ENCODE results near the gene ST3GAL5. TPM values are rescaled to one million over a fixed set of nuclear protein-coding genes. Genes with fewer than 3 reads are reported as not detected.

ST3GAL5 gene
- total and polyA plus RNA-seq, 12 donors: 2.0 to 11.8 (median 3.8) TPM

DNA sequence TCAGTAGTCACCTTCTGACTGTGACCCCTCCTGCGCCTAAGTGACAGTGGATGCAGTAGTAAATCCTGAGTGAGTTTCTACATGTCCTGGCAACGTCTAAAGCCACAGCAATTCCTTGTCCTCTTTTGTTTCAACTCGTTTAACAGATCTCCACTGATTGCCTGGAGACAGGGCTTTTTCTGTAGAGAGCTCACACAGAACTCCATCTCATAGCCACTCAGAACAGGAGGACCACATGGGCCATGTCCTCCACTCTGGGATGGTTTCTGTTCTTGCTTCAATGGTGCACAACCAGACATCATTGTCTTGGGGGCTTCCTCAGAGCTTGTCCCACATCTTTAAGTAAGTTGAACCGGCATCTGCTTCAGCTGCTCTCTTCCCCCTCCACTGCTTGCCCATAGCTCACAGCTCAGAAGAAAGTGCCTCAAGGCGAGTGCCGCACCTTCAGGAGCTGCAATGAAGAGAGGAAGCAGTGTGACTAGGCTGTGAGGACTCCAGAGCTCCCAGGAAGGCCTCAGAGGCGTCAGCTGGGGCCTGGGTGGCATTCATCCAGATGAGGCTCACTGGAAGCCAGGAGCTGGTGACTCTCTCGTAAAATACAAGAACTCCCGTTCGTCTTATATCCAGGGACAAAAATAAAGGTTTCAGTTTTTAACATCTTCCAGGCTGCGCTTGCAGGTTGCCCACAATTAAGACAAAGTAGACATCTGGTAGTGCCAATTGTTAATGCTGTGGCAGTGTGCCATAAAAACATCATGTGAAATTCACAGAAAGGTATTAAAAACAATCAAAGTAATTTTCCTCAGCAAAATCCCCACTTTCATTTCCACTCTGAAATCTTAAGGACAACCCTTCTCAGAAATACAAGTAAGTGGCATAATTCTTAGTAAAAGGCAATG lies 37.3 kb downstream of the ST3GAL5 start:
- H3K4me1 ChIP-seq: peaks cover 0 to 39% (median 14%) of the 10 kb centered on the region in 9 donors
- TF ChIP-seq, protein P1, sequence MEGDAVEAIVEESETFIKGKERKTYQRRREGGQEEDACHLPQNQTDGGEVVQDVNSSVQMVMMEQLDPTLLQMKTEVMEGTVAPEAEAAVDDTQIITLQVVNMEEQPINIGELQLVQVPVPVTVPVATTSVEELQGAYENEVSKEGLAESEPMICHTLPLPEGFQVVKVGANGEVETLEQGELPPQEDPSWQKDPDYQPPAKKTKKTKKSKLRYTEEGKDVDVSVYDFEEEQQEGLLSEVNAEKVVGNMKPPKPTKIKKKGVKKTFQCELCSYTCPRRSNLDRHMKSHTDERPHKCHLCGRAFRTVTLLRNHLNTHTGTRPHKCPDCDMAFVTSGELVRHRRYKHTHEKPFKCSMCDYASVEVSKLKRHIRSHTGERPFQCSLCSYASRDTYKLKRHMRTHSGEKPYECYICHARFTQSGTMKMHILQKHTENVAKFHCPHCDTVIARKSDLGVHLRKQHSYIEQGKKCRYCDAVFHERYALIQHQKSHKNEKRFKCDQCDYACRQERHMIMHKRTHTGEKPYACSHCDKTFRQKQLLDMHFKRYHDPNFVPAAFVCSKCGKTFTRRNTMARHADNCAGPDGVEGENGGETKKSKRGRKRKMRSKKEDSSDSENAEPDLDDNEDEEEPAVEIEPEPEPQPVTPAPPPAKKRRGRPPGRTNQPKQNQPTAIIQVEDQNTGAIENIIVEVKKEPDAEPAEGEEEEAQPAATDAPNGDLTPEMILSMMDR (IDR thresholded peaks at IDR 0.05): no peak
- H3K36me3 ChIP-seq: peaks cover 0 to 47% (median 0%) of the 10 kb centered on the region in 9 donors
- WGBS, 2 donors: 78 to 82% methylated on average over 11 of the region's 11 CpGs
- no peaks in the 10 kb centered on the region for H3K9me3 ChIP-seq
- intact Hi-C loops (cut with DNase I): no loop called here
- peak overlapping the region in 1 of 10 donors; percentile 28 for H3K4me3 ChIP-seq
- peak in 3 of 8 donors; percentile 27 to 59 (median 34) for ATAC-seq
- H3K27ac ChIP-seq: peak overlapping the region in 1 of 10 donors; percentile 87
- DNase-seq: peak in 1 of 2 donors; percentile 29
- H3K27me3 ChIP-seq: no peaks in the 10 kb centered on the region

DNA sequence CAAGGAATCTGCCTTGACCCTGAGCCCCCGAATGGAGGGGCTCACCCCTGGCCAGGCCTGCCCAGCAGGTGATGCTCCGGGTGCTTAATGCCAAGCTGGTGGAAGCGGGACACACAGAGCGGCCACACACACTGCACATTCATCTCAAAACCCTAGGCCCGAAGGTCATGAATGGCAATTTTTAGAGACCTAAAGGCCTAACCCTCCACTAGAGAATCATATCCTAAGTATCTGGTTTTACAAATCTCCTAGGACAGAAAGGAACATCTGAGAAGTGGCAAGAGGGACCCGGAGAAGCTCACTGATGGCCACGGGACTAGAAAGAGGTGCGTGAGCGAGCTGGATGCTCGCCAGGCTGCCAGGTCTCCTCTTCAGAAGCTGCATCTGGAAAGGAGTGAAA lies 38.3 kb downstream of the ST3GAL5 start:
- intact Hi-C loops (cut with DNase I): no loop called here
- 93 to 96% methylated on average over 10 of the region's 10 CpGs for WGBS, 2 donors
- TF ChIP-seq, protein P1 (IDR thresholded peaks at IDR 0.05): no peak
- no peak for DNase-seq
- H3K27me3 ChIP-seq: no peaks in the 10 kb centered on the region
- H3K27ac ChIP-seq: peak overlapping the region in 1 of 10 donors; percentile 87
- no peaks in the 10 kb centered on the region for H3K9me3 ChIP-seq
- H3K36me3 ChIP-seq: peaks cover 0 to 57% (median 0%) of the 10 kb centered on the region in 9 donors
- no peak for ATAC-seq
- H3K4me3 ChIP-seq: no peak overlapping the region
- H3K4me1 ChIP-seq: peaks cover 0 to 39% (median 14%) of the 10 kb centered on the region in 9 donors

DNA sequence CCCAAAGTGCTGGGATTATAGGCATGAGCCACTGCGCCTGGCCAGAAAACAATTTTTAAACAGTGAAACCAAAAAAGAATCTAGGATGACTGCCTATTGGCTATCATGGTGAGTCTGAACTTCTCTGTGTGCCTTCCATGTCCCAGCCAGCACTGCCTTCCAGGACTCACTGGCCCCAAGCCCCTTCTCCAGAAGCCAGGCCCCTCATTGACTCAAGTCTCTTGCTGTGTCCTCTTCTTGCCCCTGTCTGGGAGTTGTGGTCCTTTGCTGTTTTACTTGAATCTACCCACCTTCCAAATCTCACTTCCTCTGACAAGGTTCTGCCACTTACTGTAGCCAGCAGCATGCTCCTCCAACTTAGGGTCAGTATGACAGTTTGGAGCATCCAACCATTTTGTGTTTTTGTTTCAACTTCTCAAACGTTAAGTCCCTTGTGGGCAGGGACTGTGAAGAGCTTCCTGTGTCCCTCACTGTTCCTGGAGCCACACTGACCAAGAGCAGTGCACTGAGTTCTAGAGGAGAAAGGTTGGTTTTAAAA lies 41.7 kb downstream of the ST3GAL5 start:
- no peaks in the 10 kb centered on the region for H3K27me3 ChIP-seq
- H3K9me3 ChIP-seq: peaks cover 0 to 5% (median 0%) of the 10 kb centered on the region in 11 donors
- 63 to 71% methylated on average over 2 of the region's 2 CpGs for WGBS, 2 donors
- TF ChIP-seq, protein P1 (IDR thresholded peaks at IDR 0.05): no peak
- no peak overlapping the region for H3K27ac ChIP-seq
- H3K4me3 ChIP-seq: no peak overlapping the region
- peaks cover 0 to 81% (median 3%) of the 10 kb centered on the region in 9 donors for H3K36me3 ChIP-seq
- DNase-seq (no peak), ATAC-seq (no peak)
- intact Hi-C loops (cut with DNase I): no loop called here
- H3K4me1 ChIP-seq: peaks cover 0 to 10% (median 0%) of the 10 kb centered on the region in 9 donors

DNA sequence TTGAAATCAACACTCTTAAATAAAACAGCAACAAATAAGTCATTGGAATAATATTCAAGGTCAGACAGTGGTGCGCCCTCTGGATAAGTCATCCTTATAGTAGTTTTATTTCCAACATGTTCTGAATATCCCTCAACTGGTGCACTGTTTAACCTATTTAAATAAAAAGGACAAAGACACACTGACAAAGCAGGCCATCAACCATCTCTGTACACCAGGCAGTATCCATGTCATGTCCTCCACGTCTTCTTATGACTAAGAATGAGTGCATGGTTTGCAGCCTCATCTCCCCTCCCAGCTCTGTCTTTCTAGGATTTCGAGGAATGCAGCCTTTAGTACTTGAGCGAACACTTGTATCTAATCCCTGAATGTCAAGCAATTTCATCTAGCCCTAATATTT lies 42.4 kb downstream of the ST3GAL5 start:
- H3K36me3 ChIP-seq: peaks cover 0 to 81% (median 3%) of the 10 kb centered on the region in 9 donors

More for the DNA sequence above, 42.4 kb downstream of the ST3GAL5 start:
- no peak overlapping the region for H3K27ac ChIP-seq
- TF ChIP-seq, protein P1 (IDR thresholded peaks at IDR 0.05): no peak
- peaks cover 0 to 5% (median 0%) of the 10 kb centered on the region in 11 donors for H3K9me3 ChIP-seq
- no peaks in the 10 kb centered on the region for H3K27me3 ChIP-seq
- WGBS, 2 donors: 95 to 97% methylated on average over 4 of the region's 4 CpGs
- ATAC-seq (no peak), DNase-seq (no peak)
- intact Hi-C loops (cut with DNase I): no loop called here
- H3K4me1 ChIP-seq: peaks cover 0 to 3% (median 0%) of the 10 kb centered on the region in 9 donors
- no peak overlapping the region for H3K4me3 ChIP-seq

Measured in heart right ventricle (tissue), 16 donors.